CD4-positive, alpha-beta T cell treated with Interleukin-4 for 4 hours (primary cell): ENCODE results near the gene GDA.

Experiments
- DNase-seq: peaks from one replicate; pipeline ENCODE4 v3.0.0-alpha.2; 2020

GDA gene

DNA sequence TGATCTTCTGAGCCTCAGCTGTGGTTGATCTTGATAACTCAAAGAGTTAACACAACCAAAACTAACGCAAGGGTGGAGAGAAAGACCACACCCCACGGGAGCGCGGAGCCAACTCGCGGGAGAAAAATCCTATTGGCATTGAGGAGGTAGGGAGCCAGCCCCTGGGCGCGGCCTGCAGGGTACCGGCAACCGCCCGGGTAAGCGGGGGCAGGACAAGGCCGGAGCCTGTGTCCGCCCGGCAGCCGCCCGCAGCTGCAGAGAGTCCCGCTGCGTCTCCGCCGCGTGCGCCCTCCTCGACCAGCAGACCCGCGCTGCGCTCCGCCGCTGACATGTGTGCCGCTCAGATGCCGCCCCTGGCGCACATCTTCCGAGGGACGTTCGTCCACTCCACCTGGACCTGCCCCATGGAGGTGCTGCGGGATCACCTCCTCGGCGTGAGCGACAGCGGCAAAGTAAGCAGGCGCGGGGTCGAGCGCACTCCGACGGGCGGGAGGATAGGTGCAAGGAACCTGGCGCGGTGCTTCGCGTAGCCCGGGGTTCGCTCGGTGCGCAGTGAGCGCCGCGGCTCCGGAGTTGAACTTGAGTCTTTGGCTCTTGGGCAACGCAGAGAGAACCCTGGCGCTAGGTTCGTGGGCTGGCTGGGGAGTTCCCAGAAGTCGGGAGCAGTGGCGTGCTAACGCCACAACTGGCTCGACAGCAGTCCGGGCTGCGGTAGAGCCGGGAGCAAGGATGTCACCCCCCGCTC, at the start of gene GDA:
TSS of gene GDA (plus strand) at position 210 of the 745 bp plus-strand sequence. CDS start at position 330, 120 bp downstream.
- no peak for DNase-seq

DNA sequence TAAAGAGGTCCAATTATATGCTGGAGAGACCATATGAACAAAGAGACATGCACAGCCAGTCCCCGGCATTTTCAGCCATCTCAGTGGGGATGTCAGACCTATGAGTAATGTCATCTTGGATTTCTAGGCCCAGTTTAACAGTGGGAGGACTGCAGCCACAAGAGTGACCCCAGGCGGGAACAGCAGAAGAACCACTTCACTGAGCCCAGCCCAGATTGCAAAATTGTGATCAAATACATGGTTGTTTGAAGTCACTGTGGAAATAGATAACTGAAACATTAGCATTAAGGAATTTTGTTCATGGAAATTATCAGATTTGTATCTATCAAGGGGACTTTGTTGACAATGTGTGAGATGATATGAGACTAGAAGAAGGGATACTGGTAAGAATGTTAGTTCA, 46.7 kb upstream of the GDA start:
- no peak for DNase-seq

DNA sequence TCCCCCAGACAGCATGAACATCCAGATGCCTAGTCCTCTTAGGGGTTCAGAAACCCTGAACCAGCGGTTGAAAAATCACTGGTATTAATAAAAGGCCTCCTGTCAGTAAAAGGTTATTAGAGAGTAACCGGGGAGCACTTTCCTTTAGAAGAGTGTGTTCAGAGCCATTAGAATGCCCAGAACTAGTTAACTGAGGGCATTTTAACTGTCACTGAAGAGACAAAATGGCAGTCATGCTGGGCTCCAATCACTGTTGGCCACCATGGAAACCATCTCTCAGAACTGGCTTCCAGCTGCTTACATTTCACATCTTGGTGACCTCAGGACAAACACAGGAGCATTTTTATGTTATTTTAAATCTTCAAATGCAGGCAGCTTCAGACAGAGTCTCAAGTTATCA, 36.2 kb upstream of the GDA start:
- DNase-seq, result no peak

DNA sequence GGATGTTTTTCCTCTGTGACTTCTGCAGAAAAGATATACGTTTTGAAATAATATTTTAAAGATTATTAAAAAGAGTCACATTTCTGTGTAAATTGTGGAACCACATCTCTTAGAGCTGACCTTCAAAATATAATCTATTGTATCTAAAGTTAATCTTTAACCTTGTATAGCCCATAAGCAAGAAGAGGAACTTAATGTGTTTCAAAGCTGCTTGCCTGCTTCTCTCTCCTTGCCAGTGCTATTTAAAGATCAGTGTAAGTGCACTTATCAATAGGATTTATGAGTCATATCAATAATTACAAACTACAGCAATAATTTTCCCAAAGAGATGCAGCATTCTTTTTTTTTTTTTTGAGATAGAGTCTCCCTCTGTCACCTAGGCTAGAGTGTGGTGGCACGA, 29.4 kb upstream of the GDA start:
- DNase-seq, result no peak

DNA sequence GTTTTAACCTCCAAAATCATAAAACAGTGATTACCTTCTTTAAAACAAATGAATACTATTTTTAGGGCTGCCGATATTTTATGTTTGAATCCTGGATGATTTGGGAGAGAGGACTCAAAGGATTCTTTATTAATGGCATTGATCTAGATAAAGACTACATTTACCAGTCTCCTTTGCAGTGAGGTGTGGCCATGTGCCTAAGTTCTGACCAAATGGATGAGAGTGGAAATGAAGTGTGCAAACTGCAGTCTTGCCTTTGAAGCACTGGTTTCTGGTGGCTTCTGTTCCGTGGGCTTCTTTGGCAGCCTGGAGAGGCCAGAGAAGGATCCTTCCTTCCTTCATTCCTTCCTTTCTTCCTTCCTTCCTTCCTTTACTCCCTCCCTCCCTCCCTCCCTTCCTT, 24.3 kb upstream of the GDA start:
- no peak for DNase-seq

DNA sequence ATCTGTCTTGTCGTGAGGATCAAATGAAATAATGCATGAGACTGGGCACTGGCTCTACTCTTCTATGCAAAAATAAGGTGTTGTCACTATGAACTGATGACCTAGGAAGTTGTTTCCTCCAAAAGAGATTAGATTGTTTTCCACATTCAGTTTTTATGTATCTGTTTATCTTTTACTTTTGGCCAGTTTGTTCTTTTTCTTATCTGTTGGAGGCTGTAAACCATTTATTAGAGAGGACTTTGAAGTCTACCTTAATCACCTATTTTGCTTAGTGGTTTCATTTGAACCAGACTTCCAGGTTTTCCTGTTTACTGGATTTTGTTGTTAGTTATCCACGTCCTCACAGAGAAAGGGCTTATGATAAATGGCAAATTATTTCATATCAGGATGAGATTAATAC, 21.5 kb upstream of the GDA start:
- DNase-seq, result no peak

DNA sequence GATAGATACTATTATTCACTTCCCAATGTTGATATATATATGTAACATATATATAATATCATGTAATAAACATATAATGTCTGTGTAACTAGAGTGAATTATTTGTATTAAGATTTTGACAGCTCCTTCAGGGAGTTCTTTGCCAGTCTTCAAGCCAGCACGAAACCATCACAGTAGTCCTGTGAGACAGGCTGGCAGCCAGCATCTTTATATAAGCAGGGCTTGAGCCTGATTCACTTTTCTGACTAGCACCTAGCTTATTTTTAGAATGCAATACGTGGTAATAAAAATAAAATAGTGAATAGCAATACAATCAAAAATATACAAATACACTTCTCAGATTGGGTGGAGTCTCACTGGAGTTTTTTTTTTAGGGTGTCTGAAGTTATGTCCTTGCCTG, 20.7 kb upstream of the GDA start:
- DNase-seq, result no peak

DNA sequence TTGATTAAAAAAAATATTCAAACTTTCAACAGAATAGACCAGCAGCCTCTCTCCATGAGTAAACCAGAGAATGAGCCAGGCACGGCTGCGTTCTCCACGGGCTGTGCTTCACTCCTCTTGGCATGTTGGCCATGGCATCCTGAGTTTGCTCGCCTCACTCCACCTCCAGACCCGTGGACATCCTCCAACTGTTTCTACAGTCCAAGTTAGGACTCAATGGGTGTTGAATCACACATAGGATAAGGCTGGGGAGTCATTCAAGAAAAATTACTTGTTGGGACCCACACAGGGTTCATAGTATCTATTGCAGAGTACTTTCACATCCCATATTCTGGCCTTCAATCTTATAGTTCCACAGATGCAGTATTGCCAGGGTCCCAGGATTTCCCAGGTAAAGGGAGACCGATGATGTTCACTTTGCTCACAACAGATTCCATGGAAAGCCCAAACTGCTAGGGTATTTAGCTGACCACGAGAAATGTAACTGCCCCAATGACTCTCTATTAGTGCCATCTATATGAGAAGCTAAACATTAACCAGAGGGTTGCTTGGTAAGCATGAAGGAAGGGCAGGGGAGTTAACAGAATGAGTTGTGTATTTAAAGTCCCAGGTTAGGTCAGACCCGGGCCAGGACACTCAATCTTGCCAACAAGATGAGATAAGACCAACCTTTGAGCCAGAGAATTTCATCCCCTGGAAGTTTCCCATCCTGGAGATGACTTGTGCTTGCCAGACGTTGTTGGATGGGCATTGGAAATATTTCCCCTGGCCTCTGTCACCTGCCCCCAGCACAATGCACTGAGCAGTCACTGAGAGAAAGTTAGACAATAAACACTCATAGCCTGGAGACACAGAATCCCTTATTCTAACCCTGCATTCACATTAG, 19.7 kb upstream of the GDA start:
- no peak for DNase-seq

DNA sequence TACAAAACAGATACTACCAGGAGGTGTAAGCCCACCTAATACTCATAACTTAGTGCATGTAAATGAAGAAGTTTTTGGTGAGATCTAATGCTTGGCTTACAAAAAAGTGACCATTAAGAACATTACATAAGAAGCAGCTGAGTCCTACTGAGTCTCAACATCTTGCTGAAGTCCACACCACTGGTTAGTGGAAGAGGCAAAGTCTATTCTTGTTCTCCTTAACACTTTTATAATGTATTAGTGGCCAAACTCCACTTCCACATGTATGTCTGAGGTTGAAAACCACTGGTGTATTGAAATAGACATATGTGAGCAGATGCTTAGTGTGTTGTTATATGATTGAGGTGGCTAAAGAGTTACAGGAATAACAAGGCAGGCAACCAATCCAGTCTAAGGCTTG, 18.9 kb upstream of the GDA start:
- DNase-seq, result no peak

DNA sequence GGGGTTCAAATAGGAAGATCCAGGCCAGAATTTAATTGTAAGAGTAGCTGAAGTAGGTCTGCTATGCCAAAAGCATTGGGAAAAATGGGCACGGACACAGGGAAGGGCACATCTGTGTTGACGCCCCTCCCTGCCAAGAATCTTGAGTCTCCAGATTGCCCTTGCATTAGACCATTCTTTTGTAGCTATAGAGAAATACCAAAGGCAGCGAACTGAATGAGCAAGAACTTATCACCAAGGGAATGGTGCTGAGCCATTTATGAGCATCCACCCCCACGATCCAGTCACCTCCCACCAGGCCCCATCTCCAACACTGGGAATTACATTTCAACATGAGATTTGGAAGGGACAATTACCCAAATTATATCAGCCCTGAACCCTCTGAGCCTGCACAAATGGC, 18.0 kb upstream of the GDA start:
- no peak for DNase-seq

DNA sequence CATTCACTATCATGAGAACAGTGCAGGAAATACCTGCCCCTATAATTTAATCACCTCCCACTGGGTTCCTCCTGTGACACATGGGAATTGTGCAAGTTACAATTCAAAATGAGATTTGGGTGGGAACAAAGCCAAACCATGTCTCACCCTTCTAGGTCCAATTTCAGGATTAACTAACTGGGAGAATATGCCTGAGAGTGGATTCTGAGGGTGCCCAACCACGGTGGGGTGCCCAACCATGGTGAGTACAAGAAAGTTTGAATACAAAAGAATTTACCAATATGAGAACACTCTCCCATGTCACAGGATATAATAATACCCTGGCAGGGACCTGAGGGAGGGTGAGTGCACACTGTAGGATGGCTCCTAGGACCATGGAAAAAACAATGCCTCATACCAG, 17.2 kb upstream of the GDA start:
- no peak for DNase-seq

DNA sequence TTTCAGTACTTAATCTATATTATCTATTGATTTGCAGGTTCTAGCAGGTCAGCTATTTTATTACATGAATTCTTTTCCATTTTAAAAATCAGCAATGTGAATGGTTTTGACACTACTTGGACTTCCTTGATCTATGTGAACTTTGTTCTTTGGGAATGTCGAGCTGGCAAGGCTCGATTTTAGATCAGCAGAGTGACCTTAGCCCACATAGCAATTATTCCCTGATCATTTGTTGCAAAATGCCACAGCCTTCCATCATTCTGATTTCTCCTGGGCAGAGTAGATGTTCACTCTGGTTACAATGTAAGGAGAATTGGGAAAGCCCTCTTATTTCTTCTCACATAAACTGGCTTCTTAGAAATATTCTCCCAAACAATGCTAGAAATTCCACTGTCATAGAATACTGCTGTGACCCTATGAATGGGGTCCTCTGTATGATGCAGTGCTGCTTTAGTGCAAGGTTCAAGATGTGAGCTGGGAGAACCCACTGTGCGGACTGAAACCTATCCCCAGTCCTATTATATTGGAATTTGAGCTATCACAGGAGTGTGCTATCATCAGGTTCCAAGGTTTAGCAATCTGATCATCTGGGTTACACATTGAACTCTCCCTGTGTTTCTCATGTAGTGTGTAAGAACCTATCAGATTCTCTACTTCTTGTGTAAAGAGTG, 15.7 kb upstream of the GDA start:
- no peak for DNase-seq

DNA sequence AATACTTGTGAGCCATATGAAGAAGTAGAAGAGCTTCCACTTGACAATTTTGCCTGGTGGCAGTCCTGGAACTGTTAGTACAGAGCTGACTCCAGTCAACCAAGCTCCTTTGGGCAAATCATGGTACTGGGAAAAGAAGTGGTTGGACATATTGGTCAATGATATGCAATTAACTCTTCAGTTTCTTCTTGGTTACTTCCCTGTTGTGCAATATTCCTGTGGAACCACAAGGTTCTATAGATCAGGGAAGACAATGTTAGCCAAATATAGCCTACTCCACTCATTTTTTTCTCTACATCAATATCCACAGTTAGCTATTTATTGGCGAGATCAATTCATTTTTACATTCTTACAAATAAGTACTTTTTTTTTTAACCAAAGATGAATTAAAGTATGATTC, 14.4 kb upstream of the GDA start:
- DNase-seq, result no peak

DNA sequence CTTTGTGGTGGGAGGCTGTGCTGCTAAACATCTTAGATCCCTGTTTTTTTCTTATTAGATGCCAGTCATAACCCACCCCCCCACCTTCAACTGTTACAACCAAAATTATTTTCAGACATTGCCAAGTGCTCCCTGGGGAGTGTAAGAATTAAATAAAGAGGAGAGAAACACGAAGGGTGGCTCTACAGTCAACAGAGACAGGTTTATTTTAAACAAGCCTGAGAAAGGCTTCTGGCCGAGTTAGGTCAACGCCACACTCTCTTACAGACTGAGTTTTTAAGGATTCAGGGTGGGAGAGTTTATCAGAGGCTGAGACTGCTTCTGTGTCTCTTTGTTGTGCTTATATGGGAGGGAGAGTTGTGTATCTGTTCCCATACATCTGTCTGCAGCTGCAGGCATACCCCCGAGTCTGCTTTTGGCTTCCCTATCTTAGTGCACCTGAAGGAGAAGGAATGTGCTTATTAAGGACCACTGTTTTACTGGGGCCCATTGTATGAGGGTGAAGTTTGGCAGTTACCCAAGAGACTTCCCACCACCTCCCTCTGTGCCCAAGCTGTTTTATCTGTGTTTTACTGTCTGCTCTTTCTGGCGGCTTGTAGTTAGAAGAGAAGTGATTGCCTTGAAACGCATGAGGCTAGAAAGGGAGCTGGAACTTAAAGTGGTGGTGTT, 11.4 kb upstream of the GDA start:
- no peak for DNase-seq

DNA sequence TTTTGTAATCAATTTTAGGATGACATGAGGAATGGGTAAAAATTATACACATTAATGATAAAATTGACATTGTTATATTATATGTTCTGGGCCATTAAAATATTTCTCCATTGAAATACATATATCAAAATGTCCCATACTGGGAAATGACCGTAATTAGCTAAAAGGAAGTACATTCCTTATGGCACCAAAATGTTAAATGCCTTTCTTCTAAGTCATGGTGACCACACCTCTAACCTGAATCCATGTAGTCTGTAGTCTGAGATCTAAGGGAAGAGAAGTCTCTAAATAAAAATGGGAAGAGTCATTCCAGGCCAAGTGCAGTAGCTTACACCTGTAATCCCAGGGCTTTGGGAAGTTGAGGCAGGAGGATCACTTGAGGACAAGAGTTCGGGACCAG, 10.0 kb upstream of the GDA start:
- no peak for DNase-seq

DNA sequence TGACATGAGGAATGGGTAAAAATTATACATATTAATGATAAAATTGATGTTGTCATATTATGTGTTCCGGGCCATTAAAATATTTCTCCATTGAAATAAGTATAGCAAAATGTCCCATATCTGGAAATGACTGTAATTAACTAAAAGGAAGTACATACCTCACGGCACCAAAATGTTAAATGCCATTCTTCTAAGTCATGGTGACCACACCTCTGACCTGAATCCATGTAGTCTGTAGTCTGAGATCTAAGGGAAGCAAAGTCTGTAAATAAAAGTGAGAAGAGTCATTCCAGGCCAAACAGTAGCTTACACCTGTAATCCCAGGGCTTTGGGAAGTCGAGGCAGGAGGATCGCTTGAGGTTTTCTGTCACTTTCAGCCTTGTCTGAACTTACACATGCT, 8.7 kb upstream of the GDA start:
- no peak for DNase-seq

DNA sequence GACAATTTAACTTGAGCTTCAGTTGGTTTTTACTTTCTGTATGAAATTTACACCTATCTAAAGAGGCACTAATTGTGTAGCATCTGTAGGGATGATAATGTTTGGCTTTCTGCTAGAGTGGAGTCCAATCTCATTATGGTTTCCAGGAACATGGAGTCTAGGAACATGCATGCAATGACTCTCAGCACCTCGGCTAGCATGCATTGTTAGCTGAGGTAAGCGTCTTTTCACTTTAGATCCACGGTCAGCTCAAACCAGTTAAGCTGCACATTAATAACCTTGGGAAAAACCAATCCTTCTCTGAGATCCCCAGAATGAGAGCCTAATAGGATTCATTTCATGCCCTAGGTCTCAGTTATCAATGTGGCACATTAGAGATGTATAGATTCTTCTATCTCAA, 7.8 kb upstream of the GDA start:
- no peak for DNase-seq

DNA sequence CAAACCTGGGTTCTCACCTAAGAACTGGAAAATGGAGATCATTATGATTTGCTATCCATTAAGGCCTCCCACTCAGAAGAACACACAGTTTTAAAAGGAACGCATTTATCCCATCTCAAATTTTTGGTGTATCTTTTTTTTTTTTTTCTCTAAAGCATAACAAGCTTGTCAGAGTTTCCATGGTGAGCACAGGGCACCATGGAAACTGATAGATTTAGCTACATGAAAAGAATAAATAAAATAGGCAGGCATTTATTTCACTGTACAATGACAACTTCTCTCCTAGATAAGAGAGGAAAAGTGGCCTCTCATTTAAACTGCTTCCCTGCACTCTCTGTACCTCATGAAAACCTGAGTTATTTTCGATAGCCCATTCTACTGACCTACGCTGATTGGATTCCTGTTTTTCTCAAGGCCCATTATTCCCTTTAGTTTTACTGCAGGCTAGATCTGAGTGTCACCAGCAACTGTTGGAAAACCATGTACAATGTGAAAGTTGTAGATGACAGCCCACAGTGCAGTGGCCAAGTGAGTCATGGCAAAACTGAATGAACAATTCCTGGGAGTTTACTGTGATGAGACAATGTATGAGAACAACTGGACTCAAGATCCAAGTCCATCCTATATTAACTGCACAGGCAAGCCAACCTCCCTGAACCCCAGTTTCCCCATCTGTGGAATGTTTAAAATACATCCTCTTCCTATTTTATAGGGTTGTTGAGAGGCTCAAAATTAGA, 4.3 kb upstream of the GDA start:
- no peak for DNase-seq

DNA sequence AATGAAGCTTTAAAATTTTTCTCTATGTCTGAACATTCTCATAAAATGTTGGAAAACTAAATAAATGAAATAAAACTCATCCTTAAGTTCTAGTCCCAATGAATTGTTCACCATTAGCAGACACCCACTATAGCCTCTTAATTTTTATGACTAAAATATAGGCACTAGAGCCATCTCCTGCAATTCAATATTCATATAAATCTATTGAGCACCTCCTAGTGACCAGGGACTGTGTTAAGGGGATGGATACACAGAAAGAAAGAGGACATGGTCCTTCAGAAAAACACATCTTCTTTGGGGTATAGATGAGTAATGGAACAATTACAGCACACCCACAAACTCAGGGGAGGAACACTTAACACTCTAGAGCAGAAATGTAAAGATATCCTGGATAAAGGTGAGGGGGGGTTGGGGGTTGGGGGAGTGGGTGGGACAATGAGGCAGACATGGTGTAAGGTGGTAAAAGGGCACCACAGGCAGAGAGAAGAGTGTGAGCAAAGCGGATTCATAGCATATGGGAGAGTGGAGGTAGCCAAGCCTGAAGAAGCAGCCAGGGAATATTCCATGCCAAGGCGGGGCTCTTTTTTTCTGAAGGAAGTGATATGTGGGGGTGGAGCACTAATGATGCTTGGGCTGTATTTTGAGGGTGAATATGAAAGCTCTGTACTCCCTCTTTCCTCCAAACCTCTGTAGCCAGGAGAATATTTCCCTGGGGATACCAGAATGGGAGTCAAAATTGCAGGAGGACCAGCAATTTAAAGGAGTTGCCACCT, 3.3 kb upstream of the GDA start:
- DNase-seq, result no peak

DNA sequence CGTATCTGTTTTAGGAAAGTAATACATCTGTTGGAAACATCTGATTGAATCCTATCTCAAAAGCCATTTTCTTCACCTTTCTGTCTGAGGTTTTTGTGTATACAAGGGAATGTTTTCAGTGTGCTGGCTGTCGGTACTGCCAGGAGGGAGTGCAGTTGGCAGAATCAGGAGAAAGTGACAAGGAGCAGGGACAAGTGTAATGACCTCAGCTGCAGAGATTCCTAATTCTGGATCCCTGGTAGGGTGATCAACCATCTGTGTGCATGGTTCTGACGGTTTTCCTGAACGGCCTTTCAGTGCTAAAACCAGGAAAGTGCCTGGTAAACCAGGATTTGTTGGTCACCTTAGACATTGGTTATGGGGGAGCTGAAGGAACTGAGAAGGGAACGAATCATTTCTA, 1.6 kb upstream of the GDA start:
- no peak for DNase-seq

DNA sequence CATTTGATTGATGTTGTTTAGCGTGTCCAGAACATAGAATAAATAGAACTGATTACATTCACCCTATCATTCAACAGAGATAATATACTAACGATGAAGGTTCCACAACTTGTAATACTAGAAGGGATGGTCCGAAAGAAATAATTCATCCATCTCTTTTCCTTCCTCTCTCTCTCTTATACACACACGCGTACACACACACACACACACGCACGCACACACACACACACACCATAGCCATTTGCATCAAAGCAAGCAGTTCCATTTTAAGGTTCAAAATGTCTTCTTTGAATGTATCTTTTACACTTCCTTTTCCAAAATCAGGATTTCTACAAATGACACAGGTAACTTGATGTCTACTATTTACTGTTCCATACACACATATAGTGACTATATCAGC, 887 bp downstream of the GDA start:
- DNase-seq, result no peak

DNA sequence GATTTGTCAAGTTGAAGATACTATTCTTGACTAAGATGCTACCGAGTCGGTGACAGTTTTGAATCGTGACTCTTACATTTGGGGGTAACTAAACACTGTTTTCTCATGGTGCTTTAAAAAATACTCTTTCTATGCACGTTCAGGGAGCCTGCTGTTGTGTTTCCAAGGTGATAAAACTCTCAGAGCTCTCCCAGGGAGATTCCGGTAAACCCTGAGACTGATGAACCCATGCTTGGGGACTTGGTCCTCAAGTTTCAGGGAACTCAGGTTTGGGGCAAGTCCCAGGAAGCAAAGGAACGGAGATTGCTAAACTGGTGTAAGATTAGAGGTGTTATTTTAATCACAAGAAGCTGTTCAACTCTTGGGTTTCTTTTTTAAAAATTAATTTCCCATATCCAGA, 1.4 kb downstream of the GDA start:
- DNase-seq, result no peak
